ENCODE data around the gene TRAPPC11.

GRCh38 chr4:183738961-183739360 lies 79.9 kb downstream of the TRAPPC11 start:
- TF ChIP-seq, protein P1, sequence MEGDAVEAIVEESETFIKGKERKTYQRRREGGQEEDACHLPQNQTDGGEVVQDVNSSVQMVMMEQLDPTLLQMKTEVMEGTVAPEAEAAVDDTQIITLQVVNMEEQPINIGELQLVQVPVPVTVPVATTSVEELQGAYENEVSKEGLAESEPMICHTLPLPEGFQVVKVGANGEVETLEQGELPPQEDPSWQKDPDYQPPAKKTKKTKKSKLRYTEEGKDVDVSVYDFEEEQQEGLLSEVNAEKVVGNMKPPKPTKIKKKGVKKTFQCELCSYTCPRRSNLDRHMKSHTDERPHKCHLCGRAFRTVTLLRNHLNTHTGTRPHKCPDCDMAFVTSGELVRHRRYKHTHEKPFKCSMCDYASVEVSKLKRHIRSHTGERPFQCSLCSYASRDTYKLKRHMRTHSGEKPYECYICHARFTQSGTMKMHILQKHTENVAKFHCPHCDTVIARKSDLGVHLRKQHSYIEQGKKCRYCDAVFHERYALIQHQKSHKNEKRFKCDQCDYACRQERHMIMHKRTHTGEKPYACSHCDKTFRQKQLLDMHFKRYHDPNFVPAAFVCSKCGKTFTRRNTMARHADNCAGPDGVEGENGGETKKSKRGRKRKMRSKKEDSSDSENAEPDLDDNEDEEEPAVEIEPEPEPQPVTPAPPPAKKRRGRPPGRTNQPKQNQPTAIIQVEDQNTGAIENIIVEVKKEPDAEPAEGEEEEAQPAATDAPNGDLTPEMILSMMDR (IDR thresholded peaks at IDR 0.05; ENCODE audit: insufficient read depth, low read length, poor library complexity, severe bottlenecking), result no peak
- no peak for TF ChIP-seq EZH2phosphoT487 (conservative IDR thresholded peaks at IDR 0.05; ENCODE audit: low read length)

Measured in SU-DHL-6 (cell line).